ENCODE data around the gene WWC2.
"Not testable (repeated sequence)": the region's sequence is repeated elsewhere in the genome, so short reads cannot be mapped to it uniquely, and the experiment has no call there.

Gene WWC2

GRCh38 chr4:183136855-183137254 lies 37.8 kb downstream of the WWC2 start:
- in situ Hi-C loops (cut with HindIII; ENCODE audit: low pct_unique_long_range_greater_than_20kb, low sequenced_read_pairs): no loop called here
- DNase-seq (ENCODE audit: low read depth in 1 of 2, low spot score in 1 of 2): no peak
- no peak for TF ChIP-seq JUND (IDR thresholded peaks at IDR 0.05; ENCODE audit: low read depth)

DNA sequence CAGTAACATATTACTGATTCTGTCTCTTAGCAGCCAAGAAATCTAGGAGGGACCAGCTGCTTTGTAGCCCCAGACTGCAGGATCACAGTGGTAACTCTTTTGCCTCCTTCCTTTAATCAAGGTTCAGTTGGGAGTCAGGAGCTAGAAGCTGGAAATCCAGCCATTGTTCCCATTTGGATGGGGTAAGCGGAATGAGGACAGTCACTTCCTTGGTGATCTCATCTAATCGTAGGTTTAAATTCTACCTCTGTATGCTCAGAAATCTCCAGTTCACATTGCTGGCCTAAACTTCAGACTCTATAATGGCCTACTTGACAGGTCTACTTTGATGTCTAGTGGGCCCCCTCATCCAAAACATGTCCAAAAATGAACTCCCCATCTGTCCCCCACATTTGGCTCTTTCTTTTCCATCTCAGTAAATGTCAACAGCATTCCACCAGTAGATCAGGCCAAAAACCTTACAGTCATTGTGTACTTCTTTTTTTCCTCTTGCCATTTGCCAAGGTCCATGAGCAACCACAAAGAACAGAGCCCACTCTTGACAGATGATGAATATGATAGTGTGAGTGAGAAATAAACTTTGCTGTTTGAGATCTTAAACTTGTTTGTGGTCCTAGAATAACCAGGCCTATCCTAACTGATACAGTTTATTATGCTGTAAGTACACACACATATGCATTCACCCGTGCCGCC lies 40.1 kb downstream of the WWC2 start:
- in situ Hi-C loops (cut with HindIII; ENCODE audit: low pct_unique_long_range_greater_than_20kb, low sequenced_read_pairs): no loop called here
- DNase-seq (ENCODE audit: low read depth in 1 of 2, low spot score in 1 of 2): no peak
- no peak for TF ChIP-seq JUND (IDR thresholded peaks at IDR 0.05; ENCODE audit: low read depth)

GRCh38 chr4:183139972-183140570 lies 41.0 kb downstream of the WWC2 start:
- no peak for DNase-seq (ENCODE audit: low read depth in 1 of 2, low spot score in 1 of 2)
- no peak for TF ChIP-seq JUND (IDR thresholded peaks at IDR 0.05; ENCODE audit: low read depth)
- in situ Hi-C loops (cut with HindIII; ENCODE audit: low pct_unique_long_range_greater_than_20kb, low sequenced_read_pairs): no loop called here

DNA sequence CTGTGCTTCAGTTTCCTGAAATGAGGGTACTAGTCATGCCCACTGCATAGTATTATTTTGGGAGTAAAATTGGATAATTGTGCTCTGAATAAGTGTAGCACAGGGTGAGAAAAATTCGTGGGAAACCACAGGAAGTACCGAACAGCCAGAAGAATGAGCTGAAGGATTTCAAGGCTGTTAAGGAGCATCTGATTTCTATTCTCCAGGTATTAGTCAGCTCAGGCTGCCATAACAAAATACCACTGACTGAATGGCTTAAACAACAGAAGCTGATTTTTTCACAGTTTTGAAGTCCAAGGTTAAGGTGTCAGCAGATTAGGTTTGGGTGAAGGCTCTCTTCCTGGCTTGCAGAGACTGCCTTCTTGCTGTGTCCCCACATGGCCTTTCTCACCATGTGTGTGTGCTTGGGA lies 41.9 kb downstream of the WWC2 start:
- no peak for TF ChIP-seq JUND (IDR thresholded peaks at IDR 0.05; ENCODE audit: low read depth)
- in situ Hi-C loops (cut with HindIII; ENCODE audit: low pct_unique_long_range_greater_than_20kb, low sequenced_read_pairs): no loop called here
- DNase-seq (ENCODE audit: low read depth in 1 of 2, low spot score in 1 of 2): no peak

DNA sequence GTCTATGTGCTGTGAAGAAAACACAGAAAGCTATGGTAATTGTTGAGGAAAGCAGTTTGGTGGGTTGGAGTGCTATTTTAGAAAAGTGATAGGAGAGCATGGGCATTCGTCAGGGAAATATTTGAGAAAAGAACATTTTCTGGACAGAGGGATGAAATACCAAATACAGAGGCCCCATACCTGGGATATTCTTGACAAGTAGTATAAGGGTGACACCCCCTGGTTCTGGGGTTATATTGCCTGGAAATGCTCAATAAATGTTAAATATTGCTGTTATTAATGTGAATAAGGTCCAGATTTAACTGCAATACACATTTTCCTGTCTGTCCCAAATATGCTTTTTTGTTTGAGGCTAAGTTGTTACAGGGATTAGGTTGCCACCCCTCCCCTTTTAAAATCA lies 42.9 kb downstream of the WWC2 start:
- in situ Hi-C loops (cut with HindIII; ENCODE audit: low pct_unique_long_range_greater_than_20kb, low sequenced_read_pairs): no loop called here
- no peak for DNase-seq (ENCODE audit: low read depth in 1 of 2, low spot score in 1 of 2)
- no peak for TF ChIP-seq JUND (IDR thresholded peaks at IDR 0.05; ENCODE audit: low read depth)

- in situ Hi-C loops (cut with HindIII; ENCODE audit: low pct_unique_long_range_greater_than_20kb, low sequenced_read_pairs): no loop called here
- no peak for TF ChIP-seq JUND (IDR thresholded peaks at IDR 0.05; ENCODE audit: low read depth)
- peak in 1 of 2 experiments; percentile 62 for DNase-seq (ENCODE audit: low read depth in 1 of 2, low spot score in 1 of 2)
These were observed 43.8 kb downstream of the WWC2 start for GRCh38 chr4:183142571-183143550.

GRCh38 chr4:183144787-183145186 lies 45.7 kb downstream of the WWC2 start:
- in situ Hi-C loops (cut with HindIII; ENCODE audit: low pct_unique_long_range_greater_than_20kb, low sequenced_read_pairs): no loop called here
- TF ChIP-seq JUND (IDR thresholded peaks at IDR 0.05; ENCODE audit: low read depth): no peak
- DNase-seq (ENCODE audit: low read depth in 1 of 2, low spot score in 1 of 2): no peak

GRCh38 chr4:183145773-183146172 lies 46.7 kb downstream of the WWC2 start:
- TF ChIP-seq JUND (IDR thresholded peaks at IDR 0.05; ENCODE audit: low read depth): no peak
- in situ Hi-C loops (cut with HindIII; ENCODE audit: low pct_unique_long_range_greater_than_20kb, low sequenced_read_pairs): no loop called here
- no peak for DNase-seq (ENCODE audit: low read depth in 1 of 2, low spot score in 1 of 2)

DNA sequence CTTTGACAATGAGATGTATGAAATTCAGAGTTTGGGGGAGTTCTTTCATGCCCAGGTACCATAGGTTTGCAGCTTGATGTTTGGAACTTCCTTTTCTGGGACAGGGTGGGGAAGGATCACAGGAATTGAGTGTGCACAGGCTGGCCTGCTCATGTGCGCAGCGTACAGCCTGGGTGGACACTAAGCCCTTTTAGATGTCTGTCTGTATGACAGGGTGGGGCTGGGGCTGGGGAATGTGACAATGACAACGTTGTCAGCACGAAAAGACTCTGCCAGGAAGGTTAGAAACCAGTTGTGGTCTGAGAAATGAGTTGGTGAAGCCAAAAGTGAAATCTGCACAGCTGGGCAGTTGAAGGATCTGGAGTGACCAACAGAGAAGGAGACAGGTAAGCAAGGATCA lies 47.4 kb downstream of the WWC2 start:
- DNase-seq (ENCODE audit: low read depth in 1 of 2, low spot score in 1 of 2): no peak
- no peak for TF ChIP-seq JUND (IDR thresholded peaks at IDR 0.05; ENCODE audit: low read depth)
- in situ Hi-C loops (cut with HindIII; ENCODE audit: low pct_unique_long_range_greater_than_20kb, low sequenced_read_pairs): no loop called here

- TF ChIP-seq JUND (IDR thresholded peaks at IDR 0.05; ENCODE audit: low read depth): no peak
These were observed 48.1 kb downstream of the WWC2 start for GRCh38 chr4:183147196-183147595.

DNA sequence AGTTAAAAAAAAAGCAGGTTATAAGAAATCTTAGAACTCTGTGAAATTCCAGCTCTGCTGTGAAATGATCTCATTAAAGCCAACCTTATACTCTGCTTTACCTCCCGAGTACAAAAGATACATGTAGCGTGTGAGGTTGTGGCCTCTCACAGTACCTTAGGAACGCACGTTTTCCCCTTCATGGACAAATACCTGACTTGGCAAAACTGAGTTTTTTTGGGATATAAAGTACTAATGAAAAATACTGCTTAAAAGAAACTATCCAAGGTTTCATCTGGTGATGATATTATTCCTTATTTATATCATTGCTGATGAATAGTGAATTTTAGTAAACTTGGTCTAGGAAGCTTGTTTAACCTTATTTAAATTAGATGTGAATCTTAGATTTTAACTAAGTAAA lies 48.9 kb downstream of the WWC2 start:
- TF ChIP-seq JUND (IDR thresholded peaks at IDR 0.05; ENCODE audit: low read depth): no peak
- no peak for DNase-seq (ENCODE audit: low read depth in 1 of 2, low spot score in 1 of 2)
- in situ Hi-C loops (cut with HindIII; ENCODE audit: low pct_unique_long_range_greater_than_20kb, low sequenced_read_pairs): no loop called here

More at GRCh38 chr4:183147196-183147595, 48.1 kb downstream of the WWC2 start:
- in situ Hi-C loops (cut with HindIII; ENCODE audit: low pct_unique_long_range_greater_than_20kb, low sequenced_read_pairs): no loop called here
- DNase-seq (ENCODE audit: low read depth in 1 of 2, low spot score in 1 of 2): no peak

DNA sequence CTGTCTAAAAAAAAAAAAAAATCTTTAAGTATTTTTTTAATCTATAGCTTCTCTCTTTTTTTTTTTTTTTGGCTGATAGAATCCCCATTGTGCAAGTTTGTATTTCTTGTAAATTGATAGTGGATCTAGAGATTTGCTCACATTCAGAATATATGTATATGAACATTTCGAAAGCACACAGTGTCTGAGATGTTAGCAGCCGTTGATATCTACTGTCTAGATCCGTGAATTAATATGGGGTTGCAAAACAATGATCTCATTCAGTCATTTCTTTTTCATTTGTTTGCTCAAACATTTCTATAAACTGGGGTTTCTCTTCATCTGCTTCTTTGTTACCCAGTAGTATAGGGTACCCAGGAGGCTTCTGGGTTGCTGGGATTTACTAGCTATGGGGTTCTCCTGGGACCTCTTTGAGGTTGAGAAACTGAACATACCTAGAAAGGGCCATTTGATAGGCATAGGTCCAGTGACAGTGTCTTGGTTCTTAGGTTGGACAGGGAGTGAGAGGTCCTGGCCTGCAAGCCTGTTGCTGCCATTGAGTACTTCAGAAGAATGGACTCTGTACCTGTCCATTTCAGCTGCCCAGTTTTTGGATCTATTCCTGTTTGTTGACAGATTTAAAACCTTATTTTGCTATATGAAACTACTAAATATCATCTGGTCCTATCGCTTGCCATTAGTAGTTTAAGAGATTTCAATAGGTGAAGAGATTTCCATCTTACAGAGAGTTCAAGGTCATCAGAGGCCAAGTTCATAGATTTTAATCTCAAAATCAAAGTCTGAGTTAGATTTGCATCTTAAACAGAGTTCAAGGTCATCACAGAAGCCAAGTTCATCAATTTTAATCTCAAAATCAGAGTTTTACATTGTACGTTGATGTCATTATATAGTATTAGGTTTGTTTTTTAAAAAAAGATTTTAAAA lies 50.8 kb downstream of the WWC2 start:
- no peak for TF ChIP-seq JUND (IDR thresholded peaks at IDR 0.05; ENCODE audit: low read depth)
- no peak for DNase-seq (ENCODE audit: low read depth in 1 of 2, low spot score in 1 of 2)
- in situ Hi-C loops (cut with HindIII; ENCODE audit: low pct_unique_long_range_greater_than_20kb, low sequenced_read_pairs): no loop called here

GRCh38 chr4:183150664-183151063 lies 51.6 kb downstream of the WWC2 start:
- DNase-seq (ENCODE audit: low read depth in 1 of 2, low spot score in 1 of 2); in situ Hi-C loops (cut with HindIII; ENCODE audit: low pct_unique_long_range_greater_than_20kb, low sequenced_read_pairs): not testable (repeated sequence)

DNA sequence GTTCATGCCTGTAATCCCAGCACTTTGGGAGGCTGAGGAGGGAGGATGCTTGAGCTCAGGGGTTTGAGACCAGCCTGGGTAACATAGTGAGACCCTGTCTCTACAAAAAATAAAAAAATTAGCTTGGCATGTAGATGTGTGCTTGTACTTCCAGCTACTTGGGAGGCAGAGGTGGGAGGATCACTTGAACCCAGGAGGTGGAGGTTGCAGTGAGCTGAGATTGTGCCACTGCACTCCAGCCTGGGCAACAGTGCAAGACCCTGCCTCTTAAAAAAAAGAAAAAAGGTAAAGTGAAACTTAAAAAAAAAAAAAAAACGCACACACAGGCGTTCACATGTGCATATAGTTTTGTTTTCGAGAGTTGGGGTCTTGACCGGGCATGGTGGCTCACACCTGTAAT lies 53.2 kb downstream of the WWC2 start:
- DNase-seq (ENCODE audit: low read depth in 1 of 2, low spot score in 1 of 2); in situ Hi-C loops (cut with HindIII; ENCODE audit: low pct_unique_long_range_greater_than_20kb, low sequenced_read_pairs): not testable (repeated sequence)
